ENCODE data around the gene RHD.

RHD gene

GRCh38 chr1:25245809-25246599 lies 26.3 kb upstream of the RHD start:
- Histone ChIP-seq H3K36me3 (replicated peaks; ENCODE audit: insufficient read depth, low read length) (peaks cover 24% of the 10 kb centered on the region), H3K4me1 (ENCODE audit: low read length) (peaks cover 23% of the 10 kb centered on the region; the same call in 1 of the 2 replicates), H3K27me3 (replicated peaks; ENCODE audit: insufficient read depth, low read length) (no peaks in the 10 kb centered on the region), H3F3A (ENCODE audit: insufficient read depth, low read length) (peaks cover 36% of the 10 kb centered on the region), H3K9me3 (replicated peaks; ENCODE audit: insufficient read depth, low read length) (no peaks in the 10 kb centered on the region), H3K27ac (ENCODE audit: low read length) (peak overlapping the region; percentile 94; the same call in 1 of the 2 replicates), H3K79me2 (ENCODE audit: low read length) (peaks cover 56% of the 10 kb centered on the region), H3K4me2 (ENCODE audit: low read depth, low read length) (peak overlapping the region; percentile 90), H4K20me1 (ENCODE audit: insufficient read depth, low read length) (peaks cover 15% of the 10 kb centered on the region), H3K9me2 (replicated peaks; ENCODE audit: insufficient read depth, low read length) (no peaks in the 10 kb centered on the region), H2AFZ (ENCODE audit: low read length) (no peak overlapping the region), H3K9ac (ENCODE audit: low read length) (peak overlapping the region; percentile 96), H3K4me3 (ENCODE audit: low read length) (peak overlapping the region; percentile 90)
- TF ChIP-seq, protein P1, sequence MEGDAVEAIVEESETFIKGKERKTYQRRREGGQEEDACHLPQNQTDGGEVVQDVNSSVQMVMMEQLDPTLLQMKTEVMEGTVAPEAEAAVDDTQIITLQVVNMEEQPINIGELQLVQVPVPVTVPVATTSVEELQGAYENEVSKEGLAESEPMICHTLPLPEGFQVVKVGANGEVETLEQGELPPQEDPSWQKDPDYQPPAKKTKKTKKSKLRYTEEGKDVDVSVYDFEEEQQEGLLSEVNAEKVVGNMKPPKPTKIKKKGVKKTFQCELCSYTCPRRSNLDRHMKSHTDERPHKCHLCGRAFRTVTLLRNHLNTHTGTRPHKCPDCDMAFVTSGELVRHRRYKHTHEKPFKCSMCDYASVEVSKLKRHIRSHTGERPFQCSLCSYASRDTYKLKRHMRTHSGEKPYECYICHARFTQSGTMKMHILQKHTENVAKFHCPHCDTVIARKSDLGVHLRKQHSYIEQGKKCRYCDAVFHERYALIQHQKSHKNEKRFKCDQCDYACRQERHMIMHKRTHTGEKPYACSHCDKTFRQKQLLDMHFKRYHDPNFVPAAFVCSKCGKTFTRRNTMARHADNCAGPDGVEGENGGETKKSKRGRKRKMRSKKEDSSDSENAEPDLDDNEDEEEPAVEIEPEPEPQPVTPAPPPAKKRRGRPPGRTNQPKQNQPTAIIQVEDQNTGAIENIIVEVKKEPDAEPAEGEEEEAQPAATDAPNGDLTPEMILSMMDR (IDR thresholded peaks at IDR 0.05; ENCODE audit: low read length), result no peak
- no peak for TF ChIP-seq EZH2 (optimal IDR thresholded peaks at IDR 0.05; ENCODE audit: low read depth, low read length)
- TF ChIP-seq EZH2phosphoT487 (IDR thresholded peaks at IDR 0.05; ENCODE audit: low read length), result no peak
- no peak for DNase-seq

DNA sequence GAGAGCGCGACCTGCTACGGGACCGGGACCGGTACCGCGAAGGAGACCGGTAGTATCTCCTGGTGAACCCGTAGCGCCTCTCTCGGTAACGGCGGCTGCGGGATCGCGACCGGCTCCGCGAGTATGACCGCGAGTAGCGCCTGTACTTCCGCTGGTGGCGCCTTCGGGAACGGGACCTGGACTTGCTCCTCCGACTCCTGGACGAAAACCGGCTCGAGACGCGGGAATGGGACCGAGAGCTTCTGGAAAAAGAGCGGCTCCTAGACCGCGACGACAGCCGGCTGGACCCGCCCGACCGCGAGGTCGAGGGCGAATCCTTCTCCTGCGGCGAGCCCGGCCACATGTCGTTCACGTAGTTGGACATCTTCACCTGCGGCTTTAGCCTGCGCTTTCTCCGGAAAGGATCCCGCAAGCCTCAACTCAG lies 25.7 kb upstream of the RHD start:
- Histone ChIP-seq H3K27ac (ENCODE audit: low read length) (peak overlapping the region; percentile 94), H3K9me2 (replicated peaks; ENCODE audit: insufficient read depth, low read length) (no peaks in the 10 kb centered on the region), H3K9me3 (replicated peaks; ENCODE audit: insufficient read depth, low read length) (no peaks in the 10 kb centered on the region), H4K20me1 (ENCODE audit: insufficient read depth, low read length) (peaks cover 15% of the 10 kb centered on the region), H3F3A (ENCODE audit: insufficient read depth, low read length) (peaks cover 36% of the 10 kb centered on the region), H3K4me3 (ENCODE audit: low read length) (peak overlapping the region; percentile 90), H3K4me2 (ENCODE audit: low read depth, low read length) (peak overlapping the region; percentile 90), H3K36me3 (replicated peaks; ENCODE audit: insufficient read depth, low read length) (peaks cover 24% of the 10 kb centered on the region), H2AFZ (ENCODE audit: low read length) (no peak overlapping the region; the same call in 1 of the 2 replicates), H3K79me2 (ENCODE audit: low read length) (peaks cover 56% of the 10 kb centered on the region), H3K27me3 (replicated peaks; ENCODE audit: insufficient read depth, low read length) (no peaks in the 10 kb centered on the region), H3K4me1 (ENCODE audit: low read length) (peaks cover 23% of the 10 kb centered on the region; the same call in 1 of the 2 replicates), H3K9ac (ENCODE audit: low read length) (peak overlapping the region; percentile 96)
- no peak for TF ChIP-seq EZH2phosphoT487 (IDR thresholded peaks at IDR 0.05; ENCODE audit: low read length)
- TF ChIP-seq, protein P1 (IDR thresholded peaks at IDR 0.05; ENCODE audit: low read length), result no peak
- TF ChIP-seq EZH2 (optimal IDR thresholded peaks at IDR 0.05; ENCODE audit: low read depth, low read length), result no peak
- DNase-seq, result no peak

GRCh38 chr1:25247024-25247828 lies 25.1 kb upstream of the RHD start, which contains the start of gene RSRP1:
Gene RSRP1, minus strand, starts transcription at chr1:25247454. Its CDS starts 491 bp downstream, at chr1:25246963.
- Histone ChIP-seq H3K27me3 (replicated peaks; ENCODE audit: insufficient read depth, low read length) (no peaks in the 10 kb centered on the region), H3K36me3 (replicated peaks; ENCODE audit: insufficient read depth, low read length) (peaks cover 22% of the 10 kb centered on the region), H3K4me3 (ENCODE audit: low read length) (peak within 1 kb of the TSS; percentile 90), H4K20me1 (ENCODE audit: insufficient read depth, low read length) (peaks cover 15% of the 10 kb centered on the region), H3K4me1 (ENCODE audit: low read length) (peaks cover 23% of the 10 kb centered on the region; the same call in 1 of the 2 replicates), H3K9ac (ENCODE audit: low read length) (peak within 1 kb of the TSS; percentile 96), H3K4me2 (ENCODE audit: low read depth, low read length) (peak within 1 kb of the TSS; percentile 90), H2AFZ (ENCODE audit: low read length) (peak within 1 kb of the TSS; percentile 69), H3K9me2 (replicated peaks; ENCODE audit: insufficient read depth, low read length) (no peaks in the 10 kb centered on the region), H3F3A (ENCODE audit: insufficient read depth, low read length) (peaks cover 30% of the 10 kb centered on the region), H3K27ac (ENCODE audit: low read length) (peak within 1 kb of the TSS; percentile 94), H3K79me2 (ENCODE audit: low read length) (peaks cover 50% of the 10 kb centered on the region), H3K9me3 (replicated peaks; ENCODE audit: insufficient read depth, low read length) (no peaks in the 10 kb centered on the region)
- peak; percentile 99 for DNase-seq
- TF ChIP-seq EZH2 (optimal IDR thresholded peaks at IDR 0.05; ENCODE audit: low read depth, low read length) (no peak), EZH2phosphoT487 (IDR thresholded peaks at IDR 0.05; ENCODE audit: low read length) (no peak)
- TF ChIP-seq, protein P1 (IDR thresholded peaks at IDR 0.05; ENCODE audit: low read length), result no peak

All from MM.1S (cell line).